Mesothelial cell of epicardium (in vitro differentiated cells): ENCODE data around the gene NFS1. TPM values are rescaled to one million over a fixed set of nuclear protein-coding genes. Genes with fewer than 3 reads are reported as not detected.

Source experiments
- DNase-seq, 2 experiments: peaks; one replicate each; pipeline ENCODE4 v3.0.0; 2021; ENCODE audit warnings: low spot score in 2 of 2; ENCODE audit not compliant: unreplicated experiment in 2 of 2
- H3K27ac Mint-ChIP-seq: 2 replicates; pipeline ENCODE4 v1.8.0; 2021; ENCODE audit warnings: mixed read lengths
- H3K27me3 Mint-ChIP-seq: 2 replicates; pipeline ENCODE4 v1.8.0; 2021; ENCODE audit warnings: low read depth, mixed read lengths
- H3K36me3 Mint-ChIP-seq: 2 replicates; pipeline ENCODE4 v1.8.0; 2021; ENCODE audit warnings: mixed read lengths
- H3K4me1 Mint-ChIP-seq: 2 replicates; pipeline ENCODE4 v1.8.0; 2021; ENCODE audit warnings: mixed read lengths
- H3K4me3 Mint-ChIP-seq: 2 replicates; pipeline ENCODE4 v1.8.0; 2021; ENCODE audit warnings: mild to moderate bottlenecking, moderate library complexity, mixed read lengths
- H3K9me3 Mint-ChIP-seq: 2 replicates; pipeline ENCODE4 v1.8.0; 2021; ENCODE audit warnings: mixed read lengths
- CTCF ChIP-seq: fragments of 200-600 bp; sonication (generic); IDR thresholded peaks from one replicate; pipeline ENCODE4 v1.5.0; 2021; ENCODE audit warnings: antibody characterized with exemption; ENCODE audit not compliant: unreplicated experiment
- total RNA-seq: library from RNA; stranded (reverse); gene quantifications from 3 replicates; pipeline ENCODE4 v1.2.1, GENCODE V29; 2021

NFS1 gene
- total RNA-seq, 1 donor from 2014 or later, result 18.9 TPM

- H3K4me3 Mint-ChIP-seq, result no peak overlapping the region
- peaks cover 2% of the 10 kb centered on the region for H3K36me3 Mint-ChIP-seq
These were observed 61.9 kb downstream of the NFS1 start for GRCh38 chr20:35637276-35637675.

GRCh38 chr20:35636095-35636494 lies 63.1 kb downstream of the NFS1 start:
- Mint-ChIP-seq H3K4me1 (peaks cover 20% of the 10 kb centered on the region), H3K27me3 (no peaks in the 10 kb centered on the region), H3K36me3 (peaks cover 2% of the 10 kb centered on the region), H3K4me3 (no peak overlapping the region), H3K9me3 (no peaks in the 10 kb centered on the region), H3K27ac (peak overlapping the region; percentile 63)
- TF ChIP-seq CTCF, result no peak
- DNase-seq, result no peak

More at GRCh38 chr20:35637276-35637675, 61.9 kb downstream of the NFS1 start:
- Mint-ChIP-seq H3K9me3 (no peaks in the 10 kb centered on the region), H3K27me3 (no peaks in the 10 kb centered on the region), H3K27ac (peak overlapping the region; percentile 45), H3K4me1 (peaks cover 20% of the 10 kb centered on the region)
- no peak for DNase-seq
- no peak for TF ChIP-seq CTCF

- no peak for DNase-seq
- Mint-ChIP-seq H3K36me3 (peaks cover 2% of the 10 kb centered on the region), H3K9me3 (no peaks in the 10 kb centered on the region), H3K4me3 (no peak overlapping the region), H3K4me1 (peaks cover 18% of the 10 kb centered on the region), H3K27me3 (no peaks in the 10 kb centered on the region), H3K27ac (peak overlapping the region; percentile 63)
- TF ChIP-seq CTCF, result no peak
These were observed 63.5 kb downstream of the NFS1 start for GRCh38 chr20:35635652-35636051.

DNA sequence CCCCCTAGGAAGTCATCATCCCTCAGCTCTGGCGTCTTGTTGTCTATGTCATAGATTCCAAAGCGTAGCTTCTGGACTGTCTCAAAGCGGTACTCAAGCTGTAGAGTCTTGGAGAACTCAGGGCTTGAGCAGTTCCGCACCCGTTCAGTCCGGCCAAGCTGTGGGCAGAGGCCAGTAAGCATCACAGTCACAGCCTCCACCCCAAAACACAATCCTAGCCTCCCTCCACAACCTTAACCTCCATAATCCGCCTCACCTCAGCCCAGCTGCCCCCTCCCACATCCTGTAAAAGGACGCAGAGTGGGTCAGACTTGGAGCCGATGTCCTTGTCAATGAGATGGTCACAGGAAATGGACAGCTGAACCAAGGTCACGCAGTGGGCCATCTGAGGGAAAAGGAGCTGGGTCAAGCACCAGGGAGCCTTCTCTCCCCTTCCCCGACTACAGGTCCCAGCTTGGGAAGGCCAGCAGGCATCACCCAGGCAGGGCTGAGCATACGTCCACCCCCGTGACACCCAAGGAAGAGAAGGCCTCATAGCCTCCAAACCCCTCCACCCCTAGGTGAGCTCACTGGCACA lies 66.5 kb downstream of the NFS1 start:
- DNase-seq, result no peak
- no peaks in the 10 kb centered on the region for H3K9me3 Mint-ChIP-seq
- no peaks in the 10 kb centered on the region for H3K27me3 Mint-ChIP-seq
- H3K4me1 Mint-ChIP-seq, result peaks cover 13% of the 10 kb centered on the region
- peak overlapping the region; percentile 41 for H3K27ac Mint-ChIP-seq
- H3K36me3 Mint-ChIP-seq, result peaks cover 17% of the 10 kb centered on the region
- no peak for TF ChIP-seq CTCF
- H3K4me3 Mint-ChIP-seq, result no peak overlapping the region

DNA sequence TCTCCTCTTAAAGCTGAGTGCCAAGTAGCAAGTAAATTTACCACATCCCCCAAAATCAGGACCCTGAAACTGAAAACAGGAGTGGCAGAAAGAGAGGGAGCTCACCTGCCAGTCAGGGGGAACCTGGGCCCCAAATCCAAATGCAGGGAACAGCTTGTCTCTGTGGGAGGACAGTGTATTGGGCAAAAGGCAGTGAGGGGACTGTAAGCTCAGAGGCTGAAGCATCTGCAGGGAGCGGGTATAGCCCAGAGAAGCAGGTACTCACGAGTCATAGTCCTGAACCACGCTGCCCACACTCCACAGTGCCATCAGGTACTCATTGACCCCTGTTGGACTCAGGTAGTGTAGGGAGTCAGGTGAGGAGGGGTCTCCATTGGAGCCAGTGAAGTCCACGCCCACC lies 68.5 kb downstream of the NFS1 start:
- TF ChIP-seq CTCF, result no peak
- H3K27me3 Mint-ChIP-seq, result no peaks in the 10 kb centered on the region
- H3K36me3 Mint-ChIP-seq, result peaks cover 35% of the 10 kb centered on the region
- no peak for DNase-seq
- H3K27ac Mint-ChIP-seq, result no peak overlapping the region
- peaks cover 6% of the 10 kb centered on the region for H3K4me1 Mint-ChIP-seq
- H3K9me3 Mint-ChIP-seq, result no peaks in the 10 kb centered on the region
- no peak overlapping the region for H3K4me3 Mint-ChIP-seq
